HL-60/S4 treated with phorbol 12-myristate 13-acetate at 8.2 ng/mL for 4 days and 3 days (cell line): ENCODE measurements around the gene SLC7A6OS.
"Not testable (repeated sequence)": the region's sequence is repeated elsewhere in the genome, so short reads cannot be mapped to it uniquely, and the experiment has no call there.

Experiments used
- in situ Hi-C: fragments of 300-500 bp; cut with MboI; formaldehyde crosslinking; loops from 2 replicates; pipeline ENCODE4 v1.15.0; 2022; ENCODE audit warnings: low sequenced_read_pairs

SLC7A6OS gene

DNA sequence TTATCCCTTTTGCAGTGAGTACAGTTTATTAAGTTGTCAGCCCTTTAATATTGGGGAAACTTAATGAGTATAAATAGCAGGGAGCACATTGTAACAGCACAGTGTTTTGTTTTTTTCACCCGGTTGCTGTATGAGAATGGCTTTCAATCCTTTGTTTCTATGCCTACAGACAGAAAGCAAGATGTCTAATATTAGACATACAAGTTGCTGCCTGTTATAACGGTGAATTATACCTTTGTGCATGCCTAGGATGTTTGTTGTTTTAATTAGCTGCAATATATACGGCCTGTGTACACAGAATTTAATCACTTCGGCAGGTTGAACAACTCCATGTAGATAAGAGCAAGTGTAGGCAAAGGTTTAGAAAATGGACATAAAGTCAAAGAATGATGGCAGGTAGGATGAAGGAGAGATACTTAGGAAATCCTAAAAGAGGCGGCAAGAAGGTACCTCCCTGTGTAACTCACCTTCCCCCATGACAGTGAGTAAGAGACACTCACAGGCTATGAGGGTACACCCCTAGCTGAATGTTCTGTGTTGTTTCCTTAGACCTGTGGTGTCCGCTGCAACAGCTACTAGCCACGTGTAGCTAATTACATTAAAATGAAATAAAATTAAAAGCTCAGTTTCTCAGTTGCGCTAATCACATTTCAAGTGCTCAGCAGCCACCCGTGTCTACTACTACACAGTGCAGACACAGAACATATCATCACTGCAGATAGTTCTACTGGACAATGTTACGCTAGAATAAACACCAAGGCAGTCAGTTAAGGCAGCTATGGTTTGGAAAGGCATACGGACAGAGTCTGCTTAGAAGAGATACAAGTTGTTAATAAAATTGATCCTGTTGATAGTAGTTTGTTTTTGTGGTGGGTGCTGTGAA is 10.9 kb downstream of the SLC7A6OS start:
- in situ Hi-C loops = no loop called here

DNA sequence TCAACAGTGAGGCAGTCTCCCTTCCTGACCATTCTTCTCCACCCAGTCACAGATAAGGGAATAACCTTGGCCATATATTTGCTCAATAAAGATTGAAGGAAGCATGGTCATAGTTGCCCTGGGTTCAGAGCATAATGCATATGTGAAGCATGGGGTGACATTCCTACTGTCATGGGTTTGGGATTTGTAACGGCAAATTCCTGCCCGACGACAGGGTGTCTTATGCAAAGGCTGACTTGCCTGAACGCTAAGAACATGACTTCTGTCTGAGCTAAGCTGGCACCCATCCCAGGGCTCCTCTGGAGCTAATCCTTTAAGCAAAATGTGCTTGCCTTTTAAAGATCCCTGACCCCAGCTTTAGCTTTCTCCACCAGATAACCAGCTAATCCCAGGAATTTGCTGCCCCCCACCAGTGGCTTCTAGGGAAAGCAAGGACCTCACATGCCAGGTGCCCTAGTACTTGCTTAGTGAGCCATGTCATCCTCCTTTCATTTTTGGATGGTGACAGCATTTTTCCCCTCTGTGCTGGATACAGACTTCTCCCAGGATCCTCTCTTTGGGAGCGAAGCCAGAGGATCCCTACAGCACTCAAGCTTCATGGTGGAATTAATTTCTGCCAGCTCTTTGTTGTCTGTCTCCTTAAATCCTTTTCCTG is 11.7 kb downstream of the SLC7A6OS start:
- in situ Hi-C loops = no loop called here

GRCh38 chr16:68298312-68298711 is 12.4 kb downstream of the SLC7A6OS start:
- in situ Hi-C loops = no loop called here

- in situ Hi-C loops = no loop called here
Observed at GRCh38 chr16:68297908-68298307, 12.8 kb downstream of the SLC7A6OS start.

- in situ Hi-C loops = no loop called here
Observed at GRCh38 chr16:68296693-68297092, 14.1 kb downstream of the SLC7A6OS start.

- in situ Hi-C loops = no loop called here
Observed at GRCh38 chr16:68296291-68296690, 14.5 kb downstream of the SLC7A6OS start.

GRCh38 chr16:68292425-68292824 is 18.3 kb downstream of the SLC7A6OS start:
- in situ Hi-C loops = no loop called here

- in situ Hi-C loops = no loop called here
Observed at GRCh38 chr16:68291227-68291626, 19.5 kb downstream of the SLC7A6OS start.

DNA sequence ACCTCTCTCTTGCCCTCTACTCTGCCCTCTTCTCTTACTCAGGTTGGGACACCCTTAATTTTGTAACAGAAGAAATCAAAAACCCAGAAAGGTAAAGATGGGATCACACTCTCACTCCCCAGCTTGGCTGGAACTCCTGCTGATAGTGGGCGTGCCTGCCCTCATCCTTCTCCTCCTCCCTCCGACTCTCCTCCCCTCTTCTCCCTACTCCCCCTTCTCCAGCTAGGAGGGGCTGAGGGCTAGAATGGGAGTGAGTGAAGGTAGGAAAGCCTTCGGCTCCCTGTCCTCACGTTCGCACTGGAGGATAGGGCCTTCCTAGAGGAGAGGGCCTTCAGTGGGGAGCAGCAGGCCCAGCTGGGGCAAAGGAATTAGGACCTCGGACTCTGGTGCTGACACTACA is 20.3 kb downstream of the SLC7A6OS start:
- in situ Hi-C loops = no loop called here

DNA sequence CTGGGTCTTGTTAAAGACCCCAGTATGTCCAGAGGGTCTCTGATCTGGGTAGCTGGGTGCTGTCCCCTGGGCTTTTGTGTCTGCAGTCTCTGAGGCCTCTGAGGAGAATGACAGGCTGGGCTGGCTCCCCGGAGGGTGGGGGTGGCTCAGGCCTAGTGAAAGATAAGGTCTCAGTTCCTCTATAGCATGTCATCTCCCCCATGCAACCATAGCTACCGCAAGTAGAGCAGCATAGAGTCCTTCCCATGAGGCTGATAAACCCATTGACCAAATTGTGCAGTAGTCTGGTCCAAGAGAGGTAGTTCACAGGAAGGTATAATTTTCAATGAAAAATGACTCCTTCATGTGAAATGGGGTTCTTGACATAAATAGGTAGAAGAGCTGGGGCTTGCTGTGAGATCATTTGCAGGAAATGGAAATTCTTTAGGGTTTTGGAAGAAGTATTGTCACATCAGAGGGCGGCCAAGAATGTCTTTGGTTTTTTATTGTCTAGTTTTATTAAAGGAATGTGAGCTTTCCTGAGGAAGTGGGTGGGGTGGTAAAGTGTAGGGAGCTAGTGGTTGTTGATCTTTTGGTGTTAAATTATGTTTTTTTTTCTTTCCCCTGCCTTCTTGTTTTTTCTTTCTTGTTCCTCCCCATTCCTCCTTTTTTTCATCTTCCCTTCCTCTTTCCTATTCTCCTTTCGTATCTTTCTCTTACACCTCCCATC is 21.0 kb downstream of the SLC7A6OS start:
- in situ Hi-C loops = no loop called here

DNA sequence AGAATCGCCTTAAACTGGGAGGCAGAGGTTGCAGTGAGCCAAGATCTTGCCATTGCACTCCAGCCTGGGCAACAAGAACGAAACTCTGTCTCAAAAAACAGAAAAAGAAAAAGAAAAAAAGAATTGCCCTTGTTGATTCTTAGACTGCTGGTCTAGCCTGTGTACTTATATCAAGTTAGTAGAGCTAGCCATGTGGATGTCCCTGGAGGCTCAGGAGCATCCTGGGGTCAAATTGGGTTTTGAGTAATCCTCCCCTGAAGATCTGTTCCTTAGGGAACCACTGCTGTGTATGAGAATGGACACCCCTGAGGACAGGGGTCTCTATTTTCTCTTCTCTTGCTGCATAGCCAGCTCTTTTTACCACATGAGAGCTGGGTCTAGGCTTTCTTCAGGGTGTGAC is 21.5 kb downstream of the SLC7A6OS start:
- in situ Hi-C loops = no loop called here

DNA sequence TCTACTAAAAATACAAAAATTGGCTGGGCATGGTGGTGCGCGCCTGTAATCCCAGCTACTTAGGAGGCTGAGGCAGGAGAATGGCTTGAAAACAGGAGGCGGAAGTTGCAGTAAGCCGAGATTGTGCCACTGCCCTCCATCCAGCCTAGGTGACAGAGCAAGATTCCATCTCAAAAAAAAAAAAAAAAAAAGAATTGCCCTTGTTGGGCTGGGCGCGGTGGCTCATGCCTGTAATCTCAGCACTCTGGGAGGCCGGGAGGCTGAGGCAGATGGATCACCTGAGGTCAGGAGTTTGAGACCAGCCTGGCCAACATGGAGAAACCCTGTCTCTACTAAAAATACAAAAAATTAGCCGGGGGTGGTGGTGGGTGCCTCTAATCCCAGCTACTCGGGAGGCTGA is 21.9 kb downstream of the SLC7A6OS start:
- in situ Hi-C loops = not testable (repeated sequence)

GRCh38 chr16:68288252-68288650 is 22.5 kb downstream of the SLC7A6OS start:
- in situ Hi-C loops = no loop called here

GRCh38 chr16:68287276-68288251 is 23.2 kb downstream of the SLC7A6OS start:
- in situ Hi-C loops = no loop called here

DNA sequence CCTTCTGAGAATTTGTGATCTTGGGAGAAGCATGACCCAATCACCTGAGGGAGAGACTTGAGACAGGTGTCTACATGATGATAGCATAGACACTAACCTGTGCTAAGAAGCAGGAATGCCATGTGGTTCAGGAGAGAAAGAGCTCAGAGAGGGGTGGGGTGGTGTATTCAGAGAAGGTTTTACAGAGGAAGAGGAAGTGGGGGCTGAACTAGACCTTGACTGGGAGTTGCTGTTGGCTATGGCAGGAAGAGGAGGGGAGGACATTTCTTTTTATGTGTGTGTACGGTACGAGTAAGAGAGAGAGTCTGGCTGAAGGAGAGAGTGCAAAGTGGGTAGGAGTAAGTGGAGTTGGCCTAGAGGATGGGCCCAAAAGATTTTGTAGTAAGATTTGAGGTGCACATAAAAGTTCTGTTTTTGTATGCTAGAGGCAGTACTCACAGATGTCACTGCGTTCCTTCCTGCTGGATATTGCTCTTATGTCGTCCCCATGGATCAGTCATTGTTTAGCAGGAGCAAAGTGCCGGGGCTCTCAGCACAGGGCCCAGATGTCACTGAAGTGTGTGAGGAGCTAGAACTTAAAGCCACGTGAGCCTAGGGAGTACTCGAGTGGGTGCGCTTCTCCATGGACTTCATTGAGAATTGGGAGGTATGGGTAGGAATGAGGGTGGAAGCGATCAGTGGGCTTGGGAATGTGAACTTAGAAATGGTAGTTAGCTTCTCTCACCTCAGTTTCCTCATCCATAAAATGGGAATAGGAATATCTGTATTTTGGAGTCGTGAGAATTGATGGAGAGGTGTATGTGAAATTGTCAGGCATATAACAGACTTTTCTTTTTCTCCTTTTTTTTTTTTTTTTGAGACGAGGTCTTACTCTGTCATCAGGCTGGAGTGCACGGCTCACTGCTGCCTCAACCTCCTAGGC is 24.3 kb downstream of the SLC7A6OS start:
- in situ Hi-C loops = no loop called here

GRCh38 chr16:68285683-68286082 is 25.1 kb downstream of the SLC7A6OS start:
- in situ Hi-C loops = no loop called here

DNA sequence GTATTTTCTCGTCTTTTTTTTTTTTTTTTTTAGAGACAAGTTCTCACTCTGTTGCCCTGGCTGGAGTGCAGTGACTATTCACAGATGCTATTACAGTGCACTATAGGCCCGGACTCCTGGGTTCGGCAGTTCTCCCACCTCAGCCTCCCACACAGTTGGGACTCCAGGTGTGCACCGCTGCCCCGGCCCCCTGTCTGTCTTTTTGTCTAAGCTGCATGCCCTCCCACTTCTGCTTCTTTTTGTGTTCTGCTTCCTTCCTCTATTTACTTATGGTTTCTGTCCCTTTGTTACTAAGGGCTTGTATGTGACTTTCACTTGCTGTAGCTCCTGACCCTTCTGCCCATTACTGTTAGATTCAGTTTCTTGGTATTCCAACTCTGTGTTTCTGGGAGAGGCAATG is 25.9 kb downstream of the SLC7A6OS start:
- in situ Hi-C loops = no loop called here

- in situ Hi-C loops = no loop called here
Observed at GRCh38 chr16:68283801-68284598, 26.7 kb downstream of the SLC7A6OS start.

- in situ Hi-C loops = no loop called here
Observed at GRCh38 chr16:68283346-68283745, 27.4 kb downstream of the SLC7A6OS start.
